Kidney (tissue), 22 donors: ENCODE results near the gene DNMT3L. TPM values are rescaled to one million over a fixed set of nuclear protein-coding genes. Genes with fewer than 3 reads are reported as not detected.

ENCODE experiments used
- DNase-seq, 5 donors: peaks; one replicate each; pipeline ENCODE4 v3.0.0-alpha.2; 2013 to 2020
- FAIRE-seq: peaks from 2 replicates; lab custom pipeline; 2012; peaks lifted over from hg19 to GRCh38; lab: Jason Lieb, UNC
- H3K27ac ChIP-seq, 2 donors: one replicate each; pipeline ENCODE4 v1.7.0; 2013; ENCODE audit warnings: low read depth in 2 of 2, low read length in 2 of 2, inconsistent platforms in 1 of 2
- H3K27me3 ChIP-seq: one replicate; pipeline ENCODE4 v1.7.1; 2013; ENCODE audit warnings: low read length, inconsistent platforms; ENCODE audit not compliant: control insufficient read depth, insufficient read depth
- H3K36me3 ChIP-seq, 3 donors: one replicate each; pipeline versions ENCODE4 v1.7.0 to v1.7.1; 2013; ENCODE audit warnings: low read length in 3 of 3, control low read depth in 1 of 3, inconsistent platforms in 1 of 3; ENCODE audit not compliant: insufficient read depth in 3 of 3, control insufficient read depth in 2 of 3
- H3K4me1 ChIP-seq, 3 donors: one replicate each; pipeline versions ENCODE4 v1.7.0 to v1.7.1; 2013; ENCODE audit warnings: low read length in 3 of 3, inconsistent platforms in 1 of 3, low read depth in 1 of 3; ENCODE audit not compliant: control insufficient read depth in 2 of 3, insufficient read depth in 2 of 3
- H3K4me3 ChIP-seq, 3 donors: one replicate each; pipeline versions ENCODE4 v1.7.0 to v1.8.1; 2013; ENCODE audit warnings: low read length in 3 of 3, control low read depth in 1 of 3, inconsistent platforms in 1 of 3
- H3K9ac ChIP-seq, 3 donors: one replicate each; pipeline versions ENCODE4 v1.7.0 to v1.7.1; 2013; ENCODE audit warnings: low read length in 3 of 3, control low read depth in 1 of 3, inconsistent platforms in 1 of 3
- H3K9me3 ChIP-seq, 3 donors: one replicate each; pipeline versions ENCODE4 v1.7.0 to v1.7.1; 2013; ENCODE audit warnings: low read length in 3 of 3, control low read depth in 1 of 3, inconsistent platforms in 1 of 3; ENCODE audit not compliant: control insufficient read depth in 2 of 3, insufficient read depth in 1 of 3
- CTCF ChIP-seq: IDR thresholded peaks from 3 replicates; pipeline ENCODE4 v1.5.1; 2012; ENCODE audit warnings: mild to moderate bottlenecking, moderate library complexity, borderline replicate concordance; ENCODE audit not compliant: insufficient read depth; ENCODE audit errors: extremely low read depth
- intact Hi-C: fragments of 100-400 bp; cut with DNase I; formaldehyde crosslinking; loops from one replicate; pipeline ENCODE4 v1.11.1; 2022
- long read RNA-seq, 10 donors: library from polyadenylated mRNA in 1 of 10; unstranded in 1 of 10; transcript quantifications; one replicate each; pipeline ENCODE4 v2.0.0 and lab custom pipeline, GENCODE V29; 2021 to 2026
- polyA plus RNA-seq: library from polyadenylated mRNA; stranded (reverse); fragments of 350-450 nt; fragmentation: Illumina TruSeq; extraction: RNeasy Lipid Tissue Mini Kit (QIAGEN cat#74804); gene quantifications from one replicate; pipeline ENCODE4 v1.2.3, GENCODE V29; 2014; ENCODE audit warnings: low read depth, low replicate concordance; ENCODE audit not compliant: insufficient read depth
- total RNA-seq: library from RNA; stranded (reverse); fragmentation: NEBNext Ultra II Directional; extraction: Animal tissue kit (Norgen Biotek cat#: 25700); gene quantifications from one replicate; pipeline ENCODE4 v1.2.1, GENCODE V29; 2021
- donor health status: control.
- donor health status: control.
- donor health status: control.
- donor health status: control.
- donor health status: control.
- donor health status: DM: yes; HTN: yes; CAD: no.
- donor health status: Normal renal cell carcinoma (clear cell type).

Gene DNMT3L
- total RNA-seq = not detected
- polyA plus RNA-seq = 0.47 TPM
- long read RNA-seq, donor 1 = 0 reads
- long read RNA-seq, donor 2 = 0 reads
- long read RNA-seq, donor 3 = 0 reads
- long read RNA-seq, donor 4 = 0 reads
- long read RNA-seq, donor 5 = 0 reads
- long read RNA-seq, donor 6 = 0 reads
- long read RNA-seq, donor 7 = 0 reads
- long read RNA-seq, donor 8 = 0 reads
- long read RNA-seq, donor 9 = 0 reads
- long read RNA-seq, donor 10 = 0 reads

- DNase-seq (peak in 1 of 5 donors; percentile 46), FAIRE-seq (no peak)
- Histone ChIP-seq H3K27me3 (no peaks in the 10 kb centered on the region), H3K4me3 (no peak within 1 kb of the TSS), H3K27ac (no peak within 1 kb of the TSS), H3K36me3 (no peaks in the 10 kb centered on the region), H3K9ac (no peak within 1 kb of the TSS), H3K4me1 (no peaks in the 10 kb centered on the region), H3K9me3 (peaks cover 0 to 3% (median 0%) of the 10 kb centered on the region in 3 donors)
- no peak for TF ChIP-seq CTCF
- intact Hi-C loops = no loop called here
Measured at GRCh38 chr21:44261675-44262295, at the start of gene DNMT3L. DNMT3L (minus strand) TSS chr21:44261897; CDS start chr21:44261259, 638 bp downstream.

GRCh38 chr21:44310628-44311507, 49.2 kb upstream of the DNMT3L start:
- Histone ChIP-seq H3K4me3 (no peak overlapping the region), H3K9me3 (no peaks in the 10 kb centered on the region), H3K27ac (no peak overlapping the region), H3K36me3 (peaks cover 5 to 35% (median 22%) of the 10 kb centered on the region in 3 donors), H3K4me1 (peaks cover 0 to 9% (median 0%) of the 10 kb centered on the region in 3 donors), H3K9ac (no peak overlapping the region), H3K27me3 (no peaks in the 10 kb centered on the region)
- no peak for TF ChIP-seq CTCF
- DNase-seq (no peak), FAIRE-seq (no peak)
- intact Hi-C loops = no loop called here

- no peak for FAIRE-seq
- no peak for TF ChIP-seq CTCF
- H3K36me3 ChIP-seq = peaks cover 5 to 18% (median 16%) of the 10 kb centered on the region in 3 donors
- intact Hi-C loops = no loop called here
- peak overlapping the region in 1 of 3 donors; percentile 40 for H3K9ac ChIP-seq
- H3K4me1 ChIP-seq = peaks cover 0 to 34% (median 26%) of the 10 kb centered on the region in 3 donors
- peak in 2 of 5 donors; percentile 21 to 38 for DNase-seq
- no peaks in the 10 kb centered on the region for H3K27me3 ChIP-seq
- no peak overlapping the region for H3K4me3 ChIP-seq
- no peaks in the 10 kb centered on the region for H3K9me3 ChIP-seq
- H3K27ac ChIP-seq = peak overlapping the region; percentile 43 to 60
Measured at GRCh38 chr21:44306936-44307704, 45.4 kb upstream of the DNMT3L start.
